Measurements from ENCODE around the gene TIFAB.

The TIFAB gene

DNA sequence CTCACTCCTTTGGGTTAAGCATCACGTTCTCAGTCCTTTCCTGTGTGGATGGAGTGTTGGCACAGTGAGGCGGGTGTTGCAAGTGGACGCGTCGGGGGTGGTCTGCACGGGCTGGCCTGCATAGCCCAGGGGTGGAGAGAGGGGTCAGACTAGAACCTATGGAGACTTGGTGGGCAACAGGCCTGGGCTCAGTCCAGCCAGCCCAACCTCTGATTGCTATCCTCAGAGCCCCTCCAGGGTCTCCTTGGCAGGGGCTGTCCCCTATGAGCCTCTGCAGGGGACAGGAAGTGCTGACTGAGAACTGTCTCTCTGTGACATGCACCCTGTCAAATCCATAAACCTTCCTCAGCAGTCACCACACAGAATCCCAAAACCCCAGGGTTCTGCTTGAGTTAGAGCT is 7.3 kb downstream of the TIFAB start:
- TF ChIP-seq CTCF (IDR thresholded peaks at IDR 0.05; ENCODE audit: control insufficient read depth, insufficient read depth, low read depth, low read length, missing control alignments): no peak
- H3K4me3 ChIP-seq (ENCODE audit: control insufficient read depth, low read depth, low read length): no peak overlapping the region
- no peak for DNase-seq (ENCODE audit: low read depth)

DNA sequence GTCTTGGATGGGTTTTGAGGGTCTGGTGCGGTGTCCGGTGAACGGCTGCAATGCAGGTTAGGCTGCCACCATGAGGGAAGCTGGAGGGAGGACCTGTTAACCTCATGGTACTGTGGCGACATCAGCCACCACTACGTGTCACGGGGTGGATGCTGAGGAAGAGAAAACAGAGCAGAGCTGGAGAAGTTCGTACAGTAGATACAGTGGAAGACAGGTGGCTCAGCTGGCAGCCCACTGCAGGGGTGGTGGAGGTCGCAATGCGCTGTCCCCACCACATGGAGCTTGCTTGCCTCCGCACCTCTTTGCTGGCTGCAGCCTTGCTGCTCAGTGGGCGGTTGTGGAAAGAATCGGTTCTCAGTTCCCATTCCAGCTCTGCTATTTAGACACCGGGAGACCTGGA is 7.8 kb downstream of the TIFAB start:
- H3K4me3 ChIP-seq (ENCODE audit: control insufficient read depth, low read depth, low read length): no peak overlapping the region
- no peak for DNase-seq (ENCODE audit: low read depth)
- no peak for TF ChIP-seq CTCF (IDR thresholded peaks at IDR 0.05; ENCODE audit: control insufficient read depth, insufficient read depth, low read depth, low read length, missing control alignments)

GRCh38 chr5:135443161-135443960 is 8.8 kb downstream of the TIFAB start:
- H3K4me3 ChIP-seq (ENCODE audit: control insufficient read depth, low read depth, low read length): no peak overlapping the region
- no peak for DNase-seq (ENCODE audit: low read depth)
- TF ChIP-seq CTCF (IDR thresholded peaks at IDR 0.05; ENCODE audit: control insufficient read depth, insufficient read depth, low read depth, low read length, missing control alignments): no peak

DNA sequence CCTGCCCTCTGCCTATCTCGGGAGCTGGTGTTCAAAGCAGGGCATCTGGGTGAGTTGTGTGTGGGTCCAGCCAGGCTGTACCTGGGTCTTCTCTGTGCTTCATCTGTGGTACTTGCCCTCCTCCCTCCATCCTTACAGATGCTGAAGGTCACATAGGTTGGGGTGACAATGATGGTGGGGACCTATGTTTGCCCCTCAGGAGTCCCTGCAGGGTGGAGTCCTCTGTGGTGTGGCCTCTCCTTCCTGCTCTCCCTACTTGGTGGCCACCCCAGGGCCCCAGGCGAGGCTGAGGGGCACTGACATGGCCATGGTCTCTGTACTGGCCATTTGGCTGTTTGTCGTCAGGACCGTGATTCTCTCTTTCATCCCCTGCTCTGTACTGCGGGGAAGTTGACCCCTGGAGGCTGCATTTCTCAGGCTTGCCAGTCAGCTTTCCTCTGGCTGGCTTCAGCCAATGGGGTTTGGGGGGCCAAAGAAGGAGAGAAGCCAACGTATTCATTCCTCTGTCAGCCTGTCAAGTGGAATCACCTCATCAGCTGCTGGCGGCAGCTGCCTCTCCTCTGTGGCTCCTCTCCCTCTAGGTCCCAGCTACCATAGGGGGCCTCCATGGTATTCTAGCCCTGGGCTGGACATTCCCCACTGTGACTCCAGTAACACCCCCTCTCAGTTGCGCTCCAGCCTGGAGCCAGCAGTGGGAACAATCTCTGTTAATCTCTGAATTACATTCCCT is 9.6 kb downstream of the TIFAB start:
- no peak overlapping the region for H3K4me3 ChIP-seq (ENCODE audit: control insufficient read depth, low read depth, low read length)
- DNase-seq (ENCODE audit: low read depth): no peak
- no peak for TF ChIP-seq CTCF (IDR thresholded peaks at IDR 0.05; ENCODE audit: control insufficient read depth, insufficient read depth, low read depth, low read length, missing control alignments)

DNA sequence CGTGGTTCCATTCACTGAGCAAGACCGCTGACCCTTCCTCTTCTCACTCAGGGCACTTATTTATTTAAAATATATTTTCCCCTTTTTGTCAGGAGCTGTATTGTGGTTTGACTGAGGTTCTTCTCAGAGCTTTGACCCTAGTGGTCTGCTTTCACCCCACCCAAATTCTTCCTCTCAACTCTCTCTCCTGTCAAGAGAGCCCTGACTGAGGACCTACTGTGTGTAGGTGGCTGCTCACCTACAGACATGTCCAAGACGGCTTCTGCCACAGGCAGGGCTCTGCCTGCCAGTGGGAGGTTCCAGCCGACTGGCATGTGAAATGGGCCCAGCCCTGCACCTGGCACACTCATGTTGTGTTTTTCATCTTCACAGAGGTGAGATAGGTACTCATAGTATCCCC is 10.2 kb downstream of the TIFAB start:
- H3K4me3 ChIP-seq (ENCODE audit: control insufficient read depth, low read depth, low read length): no peak overlapping the region
- TF ChIP-seq CTCF (IDR thresholded peaks at IDR 0.05; ENCODE audit: control insufficient read depth, insufficient read depth, low read depth, low read length, missing control alignments): no peak

DNA sequence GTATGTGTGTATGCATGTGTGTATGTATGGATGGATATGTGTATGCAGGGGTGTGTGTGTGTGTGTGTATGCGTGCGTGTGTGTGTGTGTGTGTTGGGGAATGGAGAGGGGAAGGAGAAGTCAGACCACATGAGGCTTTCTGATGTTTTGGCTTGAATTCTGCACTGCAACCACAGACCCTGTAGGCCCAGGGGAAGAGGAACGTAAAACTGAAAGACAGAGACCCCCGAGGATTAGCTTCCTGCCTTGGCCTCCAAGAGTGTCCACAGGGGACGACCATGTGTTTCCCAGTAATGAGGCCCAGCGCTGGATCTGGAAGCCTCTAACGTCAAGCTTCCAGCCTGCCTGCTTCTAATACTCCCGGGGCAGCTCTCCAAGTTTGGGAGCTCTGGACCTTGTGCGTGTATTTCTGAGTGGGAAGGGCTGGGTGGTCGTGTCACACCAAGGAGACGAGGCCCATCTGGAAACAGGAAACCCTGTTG is 10.8 kb downstream of the TIFAB start:
- no peak overlapping the region for H3K4me3 ChIP-seq (ENCODE audit: control insufficient read depth, low read depth, low read length)
- no peak for TF ChIP-seq CTCF (IDR thresholded peaks at IDR 0.05; ENCODE audit: control insufficient read depth, insufficient read depth, low read depth, low read length, missing control alignments)

More for the DNA sequence above, 10.2 kb downstream of the TIFAB start:
- no peak for DNase-seq (ENCODE audit: low read depth)

More for the DNA sequence above, 10.8 kb downstream of the TIFAB start:
- DNase-seq (ENCODE audit: low read depth): no peak

Measured in AG09309 (cell line).